SU-DHL-6 (cell line): ENCODE data around the gene PASK.

Experiments used
- H2AFZ ChIP-seq: fragments of 200-600 bp; sonication (generic); 2 replicates; pipeline ENCODE4 v1.6.1; 2014; ENCODE audit warnings: low read depth, mild to moderate bottlenecking, moderate library complexity, mixed read lengths, antibody characterized with exemption, low read length; ENCODE audit not compliant: severe bottlenecking
- H3F3A ChIP-seq: fragments of 200-600 bp; shearing (Covaris generic); 2 replicates; pipeline ENCODE4 v1.6.0; 2016; ENCODE audit warnings: antibody characterized with exemption, mild to moderate bottlenecking; ENCODE audit not compliant: insufficient read depth
- H3K27ac ChIP-seq: fragments of 200-600 bp; sonication (generic); 2 replicates; pipeline ENCODE4 v1.5.1; 2016; ENCODE audit warnings: low read depth, mild to moderate bottlenecking, low read length, moderate library complexity, mixed read lengths
- H3K27me3 ChIP-seq: fragments of 200-600 bp; sonication (generic), shearing (Covaris generic); 2 replicates; pipeline ENCODE4 v1.6.0; 2014; ENCODE audit warnings: mild to moderate bottlenecking, low read length
- H3K36me3 ChIP-seq: fragments of 200-600 bp; sonication (generic); 2 replicates; pipeline ENCODE4 v1.6.1; 2014; ENCODE audit warnings: mild to moderate bottlenecking, low read length, mixed read lengths
- H3K4me2 ChIP-seq: fragments of 300-600, 200-600 bp; shearing (Covaris generic), sonication (generic); 2 replicates; pipeline ENCODE4 v1.6.0; 2014; ENCODE audit warnings: low read length, low read depth, mild to moderate bottlenecking; ENCODE audit not compliant: poor library complexity, severe bottlenecking
- H3K4me3 ChIP-seq: fragments of 200-600 bp; sonication (generic); 2 replicates; pipeline ENCODE4 v1.5.1; 2014; ENCODE audit warnings: antibody characterized with exemption, low read length, mild to moderate bottlenecking, mixed read lengths; ENCODE audit not compliant: insufficient read depth, poor library complexity, severe bottlenecking
- H3K79me2 ChIP-seq: fragments of 200-600 bp; sonication (generic); 2 replicates; pipeline ENCODE4 v1.6.1; 2014; ENCODE audit warnings: mild to moderate bottlenecking, low read length, moderate library complexity; ENCODE audit not compliant: insufficient read depth
- H3K9ac ChIP-seq: fragments of 200-600 bp; sonication (generic); 2 replicates; pipeline ENCODE4 v1.7.0; 2014; ENCODE audit warnings: mild to moderate bottlenecking, low read length
- H3K9me2 ChIP-seq: fragments of 200-600 bp; sonication (generic); replicated peaks from 2 replicates; pipeline ENCODE4 v1.6.1; 2014; ENCODE audit warnings: low read length; ENCODE audit not compliant: insufficient read depth
- H3K9me3 ChIP-seq: fragments of 200-600 bp; sonication (generic); 2 replicates; pipeline ENCODE4 v1.6.1; 2014; ENCODE audit warnings: low read length, mixed read lengths; ENCODE audit not compliant: insufficient read depth
- H4K20me1 ChIP-seq: fragments of 200-600 bp; sonication (generic); 2 replicates; pipeline ENCODE4 v1.6.1; 2014; ENCODE audit warnings: low read depth, mild to moderate bottlenecking, antibody characterized with exemption, low read length, moderate library complexity, mixed read lengths
- CTCF ChIP-seq: fragments of 200-600 bp; sonication (generic); IDR thresholded peaks from one replicate; pipeline ENCODE4 v1.5.1; 2017; ENCODE audit warnings: antibody characterized with exemption, mild to moderate bottlenecking, low read length, moderate library complexity; ENCODE audit not compliant: insufficient read depth, poor library complexity, severe bottlenecking
- EZH2phosphoT487 ChIP-seq: fragments of 200-600 bp; sonication (generic), shearing (Covaris generic); conservative IDR thresholded peaks from 2 replicates; pipeline ENCODE4 v1.6.1; 2018; ENCODE audit warnings: mild to moderate bottlenecking, antibody characterized with exemption, low read length, moderate library complexity, mixed read lengths

PASK gene

DNA sequence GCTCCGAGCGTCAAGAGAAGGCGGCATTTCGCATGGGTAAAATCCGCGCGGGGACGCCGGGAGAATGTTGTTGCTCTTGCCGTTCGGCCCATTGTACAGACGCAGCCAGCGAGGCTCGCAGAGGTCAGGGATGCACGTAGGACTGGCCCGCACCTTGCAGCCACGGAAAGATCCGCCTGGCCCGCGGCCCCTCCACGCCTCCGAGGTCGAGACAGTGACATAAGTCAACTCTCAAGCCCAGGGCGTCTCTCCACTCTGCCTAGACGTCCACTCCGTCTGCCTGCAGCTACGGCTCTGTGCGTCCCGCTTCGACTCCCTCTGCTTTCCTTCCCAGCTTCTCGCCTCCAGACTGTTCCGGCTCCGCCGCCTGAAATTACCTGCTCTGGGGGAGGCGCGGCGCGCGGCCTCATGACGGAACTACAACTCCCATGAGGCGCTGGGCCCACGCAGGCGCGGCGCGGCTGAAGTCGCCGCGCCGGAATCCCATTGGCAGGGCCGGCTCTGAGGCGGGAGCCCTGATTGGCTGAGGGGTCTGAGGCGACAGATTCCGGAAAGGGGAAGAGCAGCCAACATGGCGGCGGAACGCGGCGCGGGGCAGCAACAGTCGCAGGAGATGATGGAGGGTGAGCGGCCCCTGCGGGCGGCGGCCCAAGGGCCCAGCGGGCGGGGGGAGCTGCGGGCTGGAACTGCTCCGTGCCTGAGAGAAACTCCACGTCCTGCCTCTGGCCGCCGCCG is 820 bp upstream of the PASK start, which contains the start of gene PPP1R7:
Gene PPP1R7 (plus strand): TSS at position 543 of the 735 bp plus-strand sequence. CDS start 29 bp downstream, at position 572.
- Histone ChIP-seq H3K9ac (peak within 1 kb of the TSS; percentile 87), H4K20me1 (peaks cover 4% of the 10 kb centered on the region; the same call in 1 of the 2 replicates), H3K9me2 (no peaks in the 10 kb centered on the region), H3K27me3 (no peaks in the 10 kb centered on the region), H3K4me3 (peak within 1 kb of the TSS; percentile 64), H3K9me3 (no peaks in the 10 kb centered on the region), H3K36me3 (no peaks in the 10 kb centered on the region), H3K27ac (peak within 1 kb of the TSS; percentile 25; the same call in 1 of the 2 replicates), H3F3A (0 out of 2 replicates have a peak, but pooled peaks cover 6% of the 10 kb centered on the region), H3K4me2 (peak within 1 kb of the TSS; percentile 69), H2AFZ (peak within 1 kb of the TSS; percentile 91), H3K79me2 (peaks cover 47% of the 10 kb centered on the region)
- no peak for TF ChIP-seq CTCF
- no peak for TF ChIP-seq EZH2phosphoT487

DNA sequence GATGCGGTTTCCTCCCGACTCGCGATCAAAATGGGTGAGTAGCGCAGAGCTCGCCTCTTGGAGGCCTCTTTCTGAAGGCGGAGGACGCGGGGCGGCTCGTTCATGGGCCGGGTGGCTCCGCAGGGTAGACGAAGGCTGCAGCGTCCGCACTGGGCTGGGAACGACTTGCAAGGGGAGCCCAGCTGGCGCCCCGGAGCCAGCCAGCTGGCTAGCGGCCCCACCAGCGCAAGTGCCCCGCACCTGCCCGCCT is 328 bp upstream of the PASK start:
- H2AFZ ChIP-seq, result peak overlapping the region; percentile 70
- no peaks in the 10 kb centered on the region for H3K9me3 ChIP-seq
- no peaks in the 10 kb centered on the region for H3K36me3 ChIP-seq
- H4K20me1 ChIP-seq, result peaks cover 4% of the 10 kb centered on the region; the same call in 1 of the 2 replicates
- H3K27ac ChIP-seq, result no peak overlapping the region; the same call in 1 of the 2 replicates
- peaks cover 47% of the 10 kb centered on the region for H3K79me2 ChIP-seq
- peak overlapping the region; percentile 64 for H3K4me3 ChIP-seq
- H3K4me2 ChIP-seq, result peak overlapping the region; percentile 66
- no peak for TF ChIP-seq CTCF
- no peak for TF ChIP-seq EZH2phosphoT487
- H3K27me3 ChIP-seq, result no peaks in the 10 kb centered on the region
- no peaks in the 10 kb centered on the region for H3K9me2 ChIP-seq
- H3F3A ChIP-seq, result 0 out of 2 replicates have a peak, but pooled peaks cover 6% of the 10 kb centered on the region
- peak overlapping the region; percentile 87 for H3K9ac ChIP-seq

GRCh38 chr2:241148239-241148638 is 1.0 kb downstream of the PASK start:
- TF ChIP-seq CTCF, result no peak
- no peak for TF ChIP-seq EZH2phosphoT487
- Histone ChIP-seq H3K9me3 (no peaks in the 10 kb centered on the region), H3K79me2 (peaks cover 47% of the 10 kb centered on the region), H3K27me3 (no peaks in the 10 kb centered on the region), H3F3A (0 out of 2 replicates have a peak, but pooled peaks cover 6% of the 10 kb centered on the region), H3K4me3 (peak overlapping the region; percentile 64), H3K36me3 (no peaks in the 10 kb centered on the region), H3K9ac (peak overlapping the region; percentile 87), H4K20me1 (peaks cover 4% of the 10 kb centered on the region; the same call in 1 of the 2 replicates), H2AFZ (no peak overlapping the region), H3K4me2 (peak overlapping the region; percentile 66), H3K27ac (no peak overlapping the region), H3K9me2 (no peaks in the 10 kb centered on the region)
